Kasumi-1 (cell line): Measurements from ENCODE around the gene SKP1.

Source experiments
- DNase-seq, 2 experiments: peaks; one replicate each; lab custom pipeline; 2025; lab: John Stamatoyannopoulos, UW

Gene SKP1

DNA sequence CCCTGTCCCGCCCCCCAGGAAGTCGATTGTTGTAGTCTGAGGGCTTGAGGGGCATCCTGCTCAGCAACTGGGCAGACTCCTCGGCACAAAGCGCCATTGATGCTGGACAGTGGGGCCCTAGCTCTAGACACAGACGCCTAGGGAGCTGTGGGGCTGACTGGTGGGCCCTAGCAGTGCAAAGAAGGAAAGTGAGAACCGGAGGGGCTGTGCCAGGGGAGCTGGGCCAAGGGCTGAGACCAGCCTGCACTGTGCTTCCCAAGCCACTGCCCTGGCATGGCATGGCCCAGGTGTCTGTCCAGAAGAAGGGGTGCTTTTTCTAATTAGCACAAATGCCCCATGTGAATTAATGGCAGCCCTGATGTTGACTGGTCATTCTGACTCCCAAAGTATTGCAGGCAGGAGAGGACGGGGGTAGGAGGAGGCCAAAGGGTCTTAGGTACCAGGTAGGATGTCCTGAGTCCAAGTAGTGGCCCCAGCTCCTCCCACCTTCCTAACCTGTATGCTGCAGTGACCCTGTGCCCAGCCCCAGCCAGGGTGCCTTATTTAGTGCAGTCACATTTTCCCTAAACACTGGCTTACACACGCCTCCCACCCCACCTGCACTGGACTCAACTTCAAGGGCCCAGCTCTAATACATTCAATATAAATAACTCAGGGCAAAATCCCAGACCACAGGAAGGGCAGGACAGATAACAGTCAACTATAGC, 46.4 kb downstream of the SKP1 start:
- DNase-seq, result no peak

GRCh38 chr5:134129411-134130238, 47.1 kb downstream of the SKP1 start:
- no peak for DNase-seq

DNA sequence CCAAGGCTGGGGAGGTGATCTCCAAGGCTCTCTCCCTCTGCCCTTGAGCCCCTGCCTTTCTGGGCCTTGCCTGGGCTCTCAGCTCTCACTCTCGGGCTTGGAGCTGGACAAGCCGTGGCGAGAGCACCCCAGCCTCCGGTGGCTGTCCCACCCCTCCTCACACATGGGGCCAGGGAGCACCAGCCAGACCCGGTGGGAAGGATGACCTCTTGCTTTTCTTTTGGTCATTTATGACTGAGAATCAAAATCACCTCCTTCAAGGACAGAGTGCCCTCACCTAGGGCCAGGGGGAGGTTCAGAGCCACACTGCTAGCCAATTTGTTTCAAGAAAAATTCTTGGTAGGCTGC, 48.1 kb downstream of the SKP1 start:
- DNase-seq, result no peak

- DNase-seq, result no peak
These were observed 48.6 kb downstream of the SKP1 start for GRCh38 chr5:134127988-134128647.

DNA sequence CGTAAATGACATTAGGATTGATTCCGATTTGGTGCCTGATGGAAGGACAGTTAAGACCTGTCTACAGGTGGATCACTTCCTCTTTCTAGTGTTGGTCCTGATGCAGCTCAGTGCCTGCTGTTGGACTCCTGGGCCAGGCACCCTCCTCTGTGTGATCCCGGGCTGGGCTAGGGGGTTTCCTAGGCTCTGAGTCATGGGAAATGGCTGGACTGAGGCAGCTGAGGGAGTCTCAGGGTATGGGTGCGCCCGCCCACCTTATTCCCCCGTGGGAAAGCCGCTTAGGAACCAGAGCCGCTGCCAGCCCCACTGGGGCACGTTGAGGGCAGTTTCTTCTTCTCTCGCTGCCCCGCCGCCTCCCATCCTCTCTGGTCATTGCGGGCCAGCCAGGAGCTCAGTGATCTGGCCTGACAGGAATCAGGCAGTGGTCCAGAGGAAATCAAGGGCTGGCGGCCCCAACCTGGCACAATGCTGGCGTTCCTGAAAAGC, 49.3 kb downstream of the SKP1 start:
- no peak for DNase-seq

- DNase-seq, result no peak
These were observed 51.4 kb downstream of the SKP1 start for GRCh38 chr5:134125039-134126015.

- DNase-seq, result no peak
These were observed 52.3 kb downstream of the SKP1 start for GRCh38 chr5:134124289-134125038.

DNA sequence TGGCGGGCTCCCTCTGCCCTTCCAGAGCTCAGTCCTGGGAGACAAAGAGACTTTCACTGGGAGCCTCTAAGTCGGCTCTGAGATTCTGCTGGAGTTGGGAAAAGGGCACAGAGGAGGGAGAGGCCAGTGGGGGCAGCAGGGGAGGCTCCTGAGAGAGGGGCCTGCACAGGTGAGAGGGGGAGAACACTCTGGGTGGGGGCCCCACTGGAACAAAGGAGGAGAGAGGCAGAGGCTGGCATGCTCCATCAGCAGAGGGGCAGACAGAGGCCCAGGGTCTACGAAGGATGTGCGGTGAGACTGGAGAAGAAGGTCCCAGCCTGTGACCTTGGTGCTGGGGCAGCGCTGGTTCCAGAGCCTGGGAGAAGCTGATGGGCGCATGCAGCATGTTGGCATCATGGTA, 53.4 kb downstream of the SKP1 start:
- DNase-seq, result no peak

DNA sequence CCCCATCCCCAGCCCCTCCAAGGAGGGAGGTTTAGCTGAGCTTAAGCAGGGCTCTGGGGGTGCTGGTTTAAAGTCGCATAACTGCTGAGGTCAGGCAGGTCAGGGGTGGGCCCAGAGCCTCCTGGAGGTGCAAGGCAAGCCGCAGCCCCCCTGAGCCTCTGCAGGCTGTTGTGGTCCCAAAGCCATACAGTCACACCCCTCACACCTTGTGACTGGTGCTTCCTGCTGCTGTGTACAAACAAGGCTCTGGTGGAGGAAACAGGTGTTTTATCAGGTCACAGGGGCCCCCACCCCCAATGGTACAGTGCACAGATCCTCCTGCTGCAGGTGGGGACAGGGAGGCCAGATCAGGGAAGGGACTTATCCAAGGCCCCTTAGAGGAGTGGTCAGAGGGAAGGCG, 54.2 kb downstream of the SKP1 start:
- no peak for DNase-seq

GRCh38 chr5:134120386-134121138, 56.2 kb downstream of the SKP1 start:
- DNase-seq, result no peak

DNA sequence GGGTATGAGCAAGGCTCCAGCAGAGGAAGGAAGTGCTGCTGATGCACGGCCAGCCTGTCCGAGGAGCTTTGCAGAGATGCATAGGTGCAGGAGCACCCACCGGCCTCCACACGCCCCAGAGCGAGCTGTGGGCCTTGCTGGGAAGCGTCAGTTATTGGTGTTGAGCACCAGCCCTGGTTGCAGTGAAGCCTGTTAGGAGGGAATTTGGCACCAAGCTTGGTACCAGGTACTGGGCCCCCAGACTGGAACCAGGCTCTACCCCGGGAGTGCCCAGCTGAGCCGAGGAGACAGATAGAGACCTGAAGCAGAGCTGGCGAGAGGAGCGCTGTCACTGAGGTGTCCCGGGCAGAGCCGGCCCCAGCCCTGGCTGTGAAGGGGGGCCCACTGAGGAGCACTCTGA, 57.0 kb downstream of the SKP1 start:
- no peak for DNase-seq

GRCh38 chr5:134118212-134118835, 58.4 kb downstream of the SKP1 start:
- DNase-seq, result no peak

DNA sequence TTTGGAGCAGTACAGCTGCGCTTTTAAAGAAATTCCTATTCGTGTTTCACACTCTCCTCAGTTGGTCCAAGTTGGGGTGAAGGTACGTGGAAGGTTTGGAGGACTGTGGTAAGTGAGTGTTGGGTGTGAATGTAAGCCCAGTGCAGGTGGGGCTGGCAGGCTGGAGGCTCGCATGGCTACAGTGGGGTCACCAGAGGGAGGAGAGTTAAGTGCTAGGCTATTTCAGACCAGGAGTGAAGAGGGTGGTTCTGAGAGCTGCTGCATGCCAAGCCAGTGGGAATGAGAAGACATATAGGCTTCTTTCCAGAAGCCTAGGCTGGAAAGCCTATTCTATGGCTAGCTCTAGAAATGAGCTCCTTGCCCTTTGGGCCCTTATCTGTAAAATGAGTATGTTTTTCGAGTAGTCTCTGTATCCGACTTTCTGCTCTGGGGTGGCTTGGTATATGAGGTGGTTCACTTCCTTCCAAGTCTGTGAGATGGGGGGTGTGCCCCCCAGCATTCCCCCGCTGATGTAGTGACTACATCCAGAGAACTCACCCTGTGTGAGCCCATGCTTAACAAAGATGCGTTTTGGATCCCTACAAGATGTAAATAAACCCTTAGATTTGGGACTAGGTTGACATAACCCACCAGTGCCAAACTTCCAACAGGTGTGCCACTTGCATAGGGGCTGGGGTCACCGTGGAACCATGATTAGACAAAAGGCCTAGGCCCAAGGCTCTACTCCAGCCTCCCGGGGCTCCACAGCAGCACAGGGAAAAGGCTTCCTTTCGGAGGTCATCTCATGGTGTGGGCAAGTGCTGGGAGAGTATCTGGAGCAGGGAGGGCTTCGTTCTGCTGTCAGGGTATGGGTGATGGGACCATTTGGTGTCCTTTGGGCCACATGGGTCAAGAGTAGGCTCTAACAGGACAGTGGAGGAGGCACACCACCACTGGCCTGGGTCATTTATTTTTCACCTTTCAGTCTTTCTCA, 59.7 kb downstream of the SKP1 start:
- no peak for DNase-seq

DNA sequence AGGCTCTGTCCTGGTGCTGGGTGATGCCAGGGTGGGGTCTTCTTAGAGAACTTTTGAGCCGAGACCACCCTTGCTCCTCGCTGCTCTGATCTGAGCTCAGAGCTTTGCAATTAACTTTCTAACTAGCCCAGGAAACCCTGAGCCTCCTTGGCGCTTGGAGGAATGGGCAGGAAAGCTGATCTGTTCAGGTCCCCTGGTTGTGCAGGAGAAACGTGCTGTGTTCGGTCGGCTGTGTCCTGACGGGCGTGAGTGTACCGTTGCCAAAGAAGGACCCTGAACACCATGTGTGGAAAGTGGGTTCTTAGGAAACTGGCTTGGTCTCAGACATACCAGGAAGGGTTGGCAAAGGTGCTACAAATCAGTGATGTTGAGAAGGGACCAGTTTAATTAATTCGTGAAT, 60.5 kb downstream of the SKP1 start:
- DNase-seq, result no peak

DNA sequence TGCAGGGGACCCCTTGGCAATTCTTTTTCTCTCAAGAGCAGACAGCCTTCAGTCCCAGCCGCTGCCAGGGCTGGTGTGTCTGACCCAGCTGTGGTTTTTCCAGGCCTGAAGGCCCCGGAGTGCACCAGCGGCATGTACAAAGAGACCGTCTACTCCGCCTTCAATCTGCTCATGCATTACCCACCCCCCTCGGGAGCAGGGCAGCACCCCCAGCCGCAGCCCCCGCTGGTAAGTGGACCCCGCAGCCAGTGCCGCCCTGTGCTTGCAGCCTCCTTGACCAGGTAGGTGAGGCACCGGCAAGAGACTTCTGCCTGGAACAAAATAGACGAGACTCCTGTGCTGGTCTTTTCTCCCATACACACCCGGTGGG, 61.0 kb downstream of the SKP1 start:
- DNase-seq, result no peak

GRCh38 chr5:134114886-134115805, 61.6 kb downstream of the SKP1 start:
- no peak for DNase-seq
